Thymus (tissue), 11 donors: ENCODE measurements around the gene UNC13D. TPM values are rescaled to one million over a fixed set of nuclear protein-coding genes. Genes with fewer than 3 reads are reported as not detected.
"Not testable (repeated sequence)": the region's sequence is repeated elsewhere in the genome, so short reads cannot be mapped to it uniquely, and the experiment has no call there.

Experiments used
- DNase-seq, 9 donors: peaks; one replicate each; pipeline ENCODE4 v3.0.0-alpha.2; 2013; ENCODE audit warnings: low spot score in 9 of 9, low read depth in 6 of 9, missing footprints in 1 of 9
- H3K27ac ChIP-seq, 2 donors: one replicate each; pipeline ENCODE4 v1.5.1; 2013; ENCODE audit warnings: control low read depth in 1 of 2, low read depth in 1 of 2, low read length in 1 of 2, mild to moderate bottlenecking in 1 of 2, moderate library complexity in 1 of 2
- H3K27me3 ChIP-seq, 2 donors: one replicate each; pipeline ENCODE4 v1.5.1; 2013; ENCODE audit warnings: low read length in 1 of 2; ENCODE audit not compliant: control insufficient read depth in 2 of 2, insufficient read depth in 1 of 2
- H3K36me3 ChIP-seq, 2 donors: one replicate each; pipeline ENCODE4 v1.5.1; 2013; ENCODE audit warnings: low read length in 1 of 2, mild to moderate bottlenecking in 1 of 2, moderate library complexity in 1 of 2; ENCODE audit not compliant: control insufficient read depth in 2 of 2, insufficient read depth in 2 of 2
- H3K4me1 ChIP-seq, 2 donors: one replicate each; pipeline ENCODE4 v1.5.1; 2013; ENCODE audit warnings: low read length in 2 of 2; ENCODE audit not compliant: control insufficient read depth in 2 of 2, insufficient read depth in 2 of 2
- H3K4me3 ChIP-seq, 2 donors: one replicate each; pipeline ENCODE4 v1.5.1; 2013; ENCODE audit warnings: low read length in 2 of 2, control low read depth in 1 of 2, mild to moderate bottlenecking in 1 of 2
- H3K9me3 ChIP-seq, 2 donors: one replicate each; pipeline ENCODE4 v1.5.1; 2013; ENCODE audit warnings: low read length in 1 of 2, mild to moderate bottlenecking in 1 of 2; ENCODE audit not compliant: control insufficient read depth in 2 of 2, insufficient read depth in 1 of 2
- WGBS: extraction: QIAGEN DNeasy Blood & Tissue Kit; methylation state at CpG from one replicate; pipeline ENCODE4 v1.1.7; 2013; 5-methylcytosine and 5-hydroxymethylcytosine counted together
- polyA plus RNA-seq: library from polyadenylated mRNA; stranded (reverse); fragments of 200-250 nt; gene quantifications from one replicate; pipeline ENCODE4 v1.2.3, GENCODE V29; 2013
- total RNA-seq: library from RNA; stranded (reverse); fragments of 120-200 nt; gene quantifications from one replicate; pipeline ENCODE4 v1.2.4, GENCODE V29; 2013
- donor health status: healthy.

Gene UNC13D
- total and polyA plus RNA-seq, 2 donors: 43.2 to 59.1 TPM

GRCh38 chr17:75885860-75886259, 41.7 kb upstream of the UNC13D start:
- H3K27me3 ChIP-seq, H3K27ac ChIP-seq, H3K9me3 ChIP-seq, H3K4me1 ChIP-seq, H3K4me3 ChIP-seq, DNase-seq: not testable (repeated sequence)
- H3K36me3 ChIP-seq: peaks cover 1 to 14% of the 10 kb centered on the region in 2 donors
- 95% methylated on average over 9 of the region's 9 CpGs for WGBS

DNA sequence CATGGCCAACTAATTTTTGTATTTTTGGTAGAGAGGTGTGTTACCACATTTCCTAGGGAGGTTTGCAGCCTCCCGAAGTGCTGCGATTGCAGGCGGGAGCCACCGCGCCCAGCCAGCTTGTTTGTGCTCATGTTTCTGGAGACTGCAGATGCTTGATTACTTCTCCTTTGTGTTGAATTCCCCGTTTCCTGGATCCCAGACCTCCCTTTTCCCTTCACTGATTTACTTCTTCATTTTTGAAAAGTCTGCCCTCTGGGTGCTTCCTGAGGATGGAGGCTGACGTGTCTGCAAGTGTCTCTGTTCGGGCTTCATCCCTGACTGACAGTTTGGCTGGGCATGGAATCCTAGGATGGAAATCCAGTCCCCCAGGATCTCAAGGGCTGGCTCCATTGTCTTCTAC, 41.2 kb upstream of the UNC13D start:
- Histone ChIP-seq H3K27ac (no peak overlapping the region), H3K36me3 (peaks cover 0 to 10% of the 10 kb centered on the region in 2 donors), H3K27me3 (peaks cover 0 to 13% of the 10 kb centered on the region in 2 donors), H3K4me1 (no peaks in the 10 kb centered on the region), H3K4me3 (no peak overlapping the region), H3K9me3 (no peaks in the 10 kb centered on the region)
- no peak for DNase-seq
- whole genome bisulfite sequencing: 84% methylated on average over 8 of the region's 8 CpGs

DNA sequence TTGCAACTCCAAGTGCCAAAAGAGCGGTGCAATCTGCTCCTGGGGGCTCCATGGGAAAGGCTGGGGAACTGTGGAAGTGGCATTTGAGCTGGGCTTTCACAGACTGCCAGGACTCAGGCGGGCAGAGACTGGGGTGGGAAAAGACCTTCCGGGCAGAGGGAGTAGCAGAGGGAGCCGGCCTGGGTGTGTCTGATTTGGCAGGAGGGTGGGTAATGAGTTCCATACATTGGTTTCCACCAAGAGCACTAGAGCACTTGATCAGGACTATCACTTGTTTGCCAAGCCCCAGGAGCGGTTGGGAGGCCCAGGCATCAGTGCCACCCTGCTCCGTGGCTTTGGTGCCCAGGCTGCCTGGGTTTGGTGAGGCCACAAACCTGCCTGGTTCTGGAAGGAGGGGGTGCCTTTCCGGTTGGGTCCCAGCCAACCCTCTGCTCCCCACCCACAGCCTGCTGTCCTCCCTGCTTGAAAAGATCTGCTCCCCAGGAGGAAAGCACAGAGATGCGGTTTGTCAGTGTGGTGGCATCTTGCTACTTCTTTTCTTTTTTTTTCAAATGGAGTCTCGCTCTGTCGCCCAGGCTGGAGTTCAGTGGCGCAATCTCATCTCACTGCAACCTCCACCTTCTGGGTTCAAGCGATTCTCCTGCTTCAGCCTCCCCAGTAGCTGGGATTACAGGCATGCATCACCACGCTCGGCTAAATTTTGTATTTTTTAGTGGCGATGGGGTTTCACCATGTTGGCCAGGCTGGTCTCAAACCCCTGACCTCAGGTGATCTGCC, 37.7 kb upstream of the UNC13D start:
- Histone ChIP-seq H3K4me1 (peaks cover 9 to 15% of the 10 kb centered on the region in 2 donors), H3K27ac (no peak overlapping the region), H3K36me3 (no peaks in the 10 kb centered on the region), H3K9me3 (peaks cover 0 to 3% of the 10 kb centered on the region in 2 donors), H3K27me3 (peaks cover 11 to 49% of the 10 kb centered on the region in 2 donors), H3K4me3 (no peak overlapping the region)
- DNase-seq: no peak
- WGBS: 85% methylated on average over 15 of the region's 15 CpGs

GRCh38 chr17:75880266-75880665, 36.1 kb upstream of the UNC13D start:
- H3K4me3 ChIP-seq: no peak overlapping the region
- H3K4me1 ChIP-seq: peaks cover 24 to 31% of the 10 kb centered on the region in 2 donors
- 84% methylated on average over 7 of the region's 7 CpGs for WGBS
- no peak for DNase-seq
- H3K36me3 ChIP-seq: no peaks in the 10 kb centered on the region
- peaks cover 0 to 3% of the 10 kb centered on the region in 2 donors for H3K9me3 ChIP-seq
- no peak overlapping the region for H3K27ac ChIP-seq
- H3K27me3 ChIP-seq: peaks cover 11 to 56% of the 10 kb centered on the region in 2 donors

- H3K36me3 ChIP-seq: peaks cover 0 to 9% of the 10 kb centered on the region in 2 donors
- H3K27ac ChIP-seq: peak within 1 kb of the TSS; percentile 73 to 88
- peak within 1 kb of the TSS; percentile 31 to 58 for H3K4me3 ChIP-seq
- peaks cover 0 to 3% of the 10 kb centered on the region in 2 donors for H3K9me3 ChIP-seq
- peaks cover 24 to 35% of the 10 kb centered on the region in 2 donors for H3K4me1 ChIP-seq
- WGBS: under 1% methylated on average over 87 of the region's 87 CpGs
- H3K27me3 ChIP-seq: peaks cover 11 to 56% of the 10 kb centered on the region in 2 donors
- peak in 1 of 9 donors; percentile 36 for DNase-seq
These were observed 34.2 kb upstream of the UNC13D start, which contains the start of gene TRIM47 for GRCh38 chr17:75878174-75878998. TSS of gene TRIM47 (minus strand) at chr17:75878581. CDS start at chr17:75878548, 33 bp downstream.

DNA sequence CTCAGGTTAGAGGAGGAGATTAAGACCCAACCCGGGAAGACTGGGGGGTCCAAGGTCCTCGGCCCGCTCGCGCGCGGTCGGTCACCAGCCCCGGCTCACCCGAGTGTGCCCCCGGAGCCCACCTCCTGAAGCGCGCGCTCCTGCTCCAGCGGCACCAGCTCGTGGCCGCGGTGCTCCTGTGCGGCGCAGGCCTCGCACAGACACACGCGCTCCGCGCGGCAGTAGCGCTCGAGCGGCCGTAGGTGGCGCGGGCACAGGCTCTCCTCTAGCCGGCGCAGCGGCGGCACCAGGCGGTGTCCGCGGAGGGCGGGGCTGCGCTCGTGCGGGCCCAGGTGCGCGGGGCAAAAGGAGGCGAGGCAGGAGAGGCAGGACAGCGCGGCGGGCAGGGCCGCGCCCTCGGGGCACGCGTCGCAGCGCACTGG, 33.6 kb upstream of the UNC13D start:
- Histone ChIP-seq H3K27me3 (peaks cover 11 to 56% of the 10 kb centered on the region in 2 donors), H3K27ac (peak overlapping the region; percentile 73 to 88), H3K4me3 (peak overlapping the region; percentile 31 to 58), H3K36me3 (peaks cover 0 to 9% of the 10 kb centered on the region in 2 donors), H3K9me3 (peaks cover 0 to 3% of the 10 kb centered on the region in 2 donors), H3K4me1 (peaks cover 24 to 40% of the 10 kb centered on the region in 2 donors)
- DNase-seq: peak in 3 of 9 donors; percentile 62 to 72 (median 64)
- WGBS: under 1% methylated on average over 56 of the region's 56 CpGs

DNA sequence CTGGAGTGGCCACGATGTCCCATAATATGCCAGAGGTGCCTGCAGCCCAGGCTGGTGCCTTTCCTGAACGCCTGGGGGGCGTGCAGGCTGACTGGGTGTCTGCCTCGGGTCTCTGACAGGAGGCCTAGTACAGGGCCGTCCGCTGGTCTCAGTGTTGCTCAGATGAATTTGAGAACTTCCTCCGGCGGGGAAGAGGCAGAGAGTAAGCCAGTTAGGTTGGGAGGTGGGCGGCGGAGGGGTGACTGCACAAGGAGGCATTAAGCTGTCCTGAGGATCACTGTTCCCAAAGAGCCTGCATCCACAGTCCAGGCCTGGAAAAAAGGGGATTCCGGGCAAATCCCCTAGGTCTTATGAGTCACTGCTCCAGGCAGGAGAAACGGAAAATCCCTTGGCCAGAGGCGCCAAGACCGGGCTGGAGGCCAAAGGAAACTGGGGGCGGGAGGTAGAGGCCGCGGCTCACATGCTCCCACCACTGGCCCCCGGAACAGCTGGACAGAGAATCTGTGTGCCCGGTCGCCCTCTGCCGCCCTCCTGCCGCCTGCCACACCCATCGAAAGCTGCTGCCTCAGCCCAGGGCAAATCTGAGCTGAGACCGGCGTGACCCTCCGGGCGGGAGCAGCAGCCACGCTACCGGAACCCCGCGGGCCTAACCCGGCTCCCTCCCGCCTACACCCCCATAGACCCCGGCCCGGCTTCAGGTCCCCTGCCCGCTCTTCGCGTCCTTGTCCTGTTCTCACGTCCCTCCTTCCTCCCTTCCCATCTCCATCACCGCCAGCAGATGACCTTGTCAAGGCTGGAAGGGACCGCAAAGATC, 32.9 kb upstream of the UNC13D start:
- H3K36me3 ChIP-seq: peaks cover 0 to 9% of the 10 kb centered on the region in 2 donors
- H3K27me3 ChIP-seq: peaks cover 11 to 56% of the 10 kb centered on the region in 2 donors
- peak overlapping the region; percentile 31 to 58 for H3K4me3 ChIP-seq
- peak overlapping the region; percentile 73 to 88 for H3K27ac ChIP-seq
- peak in 1 of 9 donors; percentile 37 for DNase-seq
- peaks cover 28 to 46% of the 10 kb centered on the region in 2 donors for H3K4me1 ChIP-seq
- 14% methylated on average over 41 of the region's 41 CpGs for WGBS
- peaks cover 0 to 3% of the 10 kb centered on the region in 2 donors for H3K9me3 ChIP-seq

GRCh38 chr17:75876190-75876937, 32.2 kb upstream of the UNC13D start:
- 18% methylated on average over 26 of the region's 26 CpGs for WGBS
- Histone ChIP-seq H3K4me3 (peak overlapping the region; percentile 28 to 58), H3K36me3 (peaks cover 0 to 9% of the 10 kb centered on the region in 2 donors), H3K27me3 (peaks cover 11 to 53% of the 10 kb centered on the region in 2 donors), H3K27ac (peak overlapping the region; percentile 73 to 88), H3K9me3 (peaks cover 0 to 3% of the 10 kb centered on the region in 2 donors), H3K4me1 (peaks cover 28 to 46% of the 10 kb centered on the region in 2 donors)
- peak in 6 of 9 donors; percentile 47 to 90 (median 68) for DNase-seq
